ENCODE measurements around the gene SDK1.

The SDK1 gene

DNA sequence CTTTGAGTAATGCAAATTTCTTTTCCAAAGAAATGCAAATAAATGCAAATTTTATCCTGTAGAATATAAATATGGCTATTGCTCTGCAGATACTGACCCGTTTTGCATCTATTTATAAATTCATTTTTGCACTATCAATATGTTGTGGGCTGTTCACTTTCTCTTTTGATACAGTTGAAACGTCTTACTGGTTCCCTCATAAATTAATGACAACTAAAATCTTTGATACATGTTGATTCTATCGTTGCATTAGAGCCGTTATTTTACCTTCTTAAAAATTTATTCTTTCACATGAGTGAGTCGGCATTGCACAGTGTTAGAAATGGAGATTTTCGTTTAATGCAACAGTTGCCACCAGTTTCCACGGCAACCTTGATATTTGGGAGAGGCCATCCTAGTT, 691.8 kb downstream of the SDK1 start:
- no peak overlapping the region for H3K27ac ChIP-seq (ENCODE audit: low read length, poor library complexity, severe bottlenecking)
- H2BK12ac ChIP-seq (ENCODE audit: low read length in 2 of 2), result no peak overlapping the region
- no peak overlapping the region for H3K4me2 ChIP-seq (ENCODE audit: low read length, poor library complexity, severe bottlenecking)
- no peak overlapping the region for H2AK5ac ChIP-seq (ENCODE audit: low read length, severe bottlenecking)
- H2BK5ac ChIP-seq (ENCODE audit: low read depth, low read length, poor library complexity, severe bottlenecking), result no peak overlapping the region
- 96% methylated on average over 6 of the region's 7 CpGs for WGBS
- H3K14ac ChIP-seq (ENCODE audit: low read length in 2 of 2), result no peak overlapping the region
- no peak overlapping the region for H3K18ac ChIP-seq (ENCODE audit: low read depth in 1 of 2, low read length in 2 of 2)
- no peak for DNase-seq
- H4K8ac ChIP-seq (ENCODE audit: low read length), result no peak overlapping the region
- H2BK15ac ChIP-seq (ENCODE audit: low read depth, poor library complexity, severe bottlenecking), result no peak overlapping the region
- no peak overlapping the region for H2BK120ac ChIP-seq (ENCODE audit: low read depth, low read length)
- no peak overlapping the region for H3K23ac ChIP-seq (ENCODE audit: low read length in 2 of 2)
- no peak overlapping the region for H3K4me3 ChIP-seq (ENCODE audit: insufficient read depth in 1 of 2, low read depth in 1 of 2, low read length in 2 of 2)
- no peaks in the 10 kb centered on the region for H3K4me1 ChIP-seq (ENCODE audit: control insufficient read depth, insufficient read depth, low read depth, low read length)
- H3K79me1 ChIP-seq (replicated peaks; ENCODE audit: low read length, poor library complexity, severe bottlenecking), result no peaks in the 10 kb centered on the region
- no peak overlapping the region for H2AFZ ChIP-seq (ENCODE audit: low read depth, low read length)
- H3K9me3 ChIP-seq (ENCODE audit: control insufficient read depth, low read length), result no peaks in the 10 kb centered on the region
- no peaks in the 10 kb centered on the region for H3K27me3 ChIP-seq (ENCODE audit: control insufficient read depth in 1 of 2, insufficient read depth in 1 of 2, low read length in 2 of 2)
- H3K4ac ChIP-seq (ENCODE audit: low read depth in 1 of 2, low read length in 2 of 2), result no peak overlapping the region
- no peak overlapping the region for H4K91ac ChIP-seq (ENCODE audit: low read length)
- H3K9ac ChIP-seq (ENCODE audit: low read length), result no peak overlapping the region
- peaks cover 0 to 4% of the 10 kb centered on the region in 2 experiments for H3K36me3 ChIP-seq (ENCODE audit: control insufficient read depth in 1 of 2, insufficient read depth in 2 of 2, low read depth in 1 of 2, low read length in 2 of 2)

DNA sequence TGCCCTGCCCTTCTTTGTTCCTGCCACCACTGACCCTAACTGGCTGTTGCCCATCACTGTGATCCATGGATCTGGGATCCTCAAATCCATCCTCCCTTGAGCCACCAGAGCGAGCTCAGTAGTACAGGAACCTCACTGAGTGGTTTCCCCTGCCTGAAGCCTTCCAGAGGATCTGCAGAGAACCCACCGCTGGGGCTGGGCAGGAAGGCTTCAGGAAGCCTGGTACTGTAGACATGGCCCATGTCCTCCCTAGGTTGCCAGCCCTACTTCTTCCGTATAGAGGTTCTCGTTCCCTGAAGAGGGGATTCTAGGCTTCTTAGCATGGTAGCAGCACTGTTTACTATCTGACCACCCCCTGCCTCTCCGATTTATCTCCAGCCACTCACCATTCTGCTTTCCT, 693.7 kb downstream of the SDK1 start:
- Histone ChIP-seq H3K36me3 (ENCODE audit: control insufficient read depth in 1 of 2, insufficient read depth in 2 of 2, low read depth in 1 of 2, low read length in 2 of 2) (peaks cover 0 to 6% of the 10 kb centered on the region in 2 experiments), H3K4ac (ENCODE audit: low read depth in 1 of 2, low read length in 2 of 2) (no peak overlapping the region), H3K14ac (ENCODE audit: low read length in 2 of 2) (no peak overlapping the region), H3K9me3 (ENCODE audit: control insufficient read depth, low read length) (no peaks in the 10 kb centered on the region), H2AK5ac (ENCODE audit: low read length, severe bottlenecking) (no peak overlapping the region), H3K23ac (ENCODE audit: low read length in 2 of 2) (no peak overlapping the region), H2AFZ (ENCODE audit: low read depth, low read length) (no peak overlapping the region), H4K8ac (ENCODE audit: low read length) (no peak overlapping the region), H3K79me1 (replicated peaks; ENCODE audit: low read length, poor library complexity, severe bottlenecking) (no peaks in the 10 kb centered on the region), H2BK15ac (ENCODE audit: low read depth, poor library complexity, severe bottlenecking) (no peak overlapping the region), H3K4me1 (ENCODE audit: control insufficient read depth, insufficient read depth, low read depth, low read length) (no peaks in the 10 kb centered on the region), H3K4me2 (ENCODE audit: low read length, poor library complexity, severe bottlenecking) (no peak overlapping the region), H2BK120ac (ENCODE audit: low read depth, low read length) (no peak overlapping the region), H3K27ac (ENCODE audit: low read length, poor library complexity, severe bottlenecking) (no peak overlapping the region), H2BK5ac (ENCODE audit: low read depth, low read length, poor library complexity, severe bottlenecking) (no peak overlapping the region), H3K9ac (ENCODE audit: low read length) (no peak overlapping the region), H3K4me3 (ENCODE audit: insufficient read depth in 1 of 2, low read depth in 1 of 2, low read length in 2 of 2) (no peak overlapping the region), H2BK12ac (ENCODE audit: low read length in 2 of 2) (no peak overlapping the region), H3K18ac (ENCODE audit: low read depth in 1 of 2, low read length in 2 of 2) (no peak overlapping the region), H4K91ac (ENCODE audit: low read length) (no peak overlapping the region), H3K27me3 (ENCODE audit: control insufficient read depth in 1 of 2, insufficient read depth in 1 of 2, low read length in 2 of 2) (no peaks in the 10 kb centered on the region)
- no peak for DNase-seq
- 96% methylated on average over 5 of the region's 5 CpGs for WGBS

DNA sequence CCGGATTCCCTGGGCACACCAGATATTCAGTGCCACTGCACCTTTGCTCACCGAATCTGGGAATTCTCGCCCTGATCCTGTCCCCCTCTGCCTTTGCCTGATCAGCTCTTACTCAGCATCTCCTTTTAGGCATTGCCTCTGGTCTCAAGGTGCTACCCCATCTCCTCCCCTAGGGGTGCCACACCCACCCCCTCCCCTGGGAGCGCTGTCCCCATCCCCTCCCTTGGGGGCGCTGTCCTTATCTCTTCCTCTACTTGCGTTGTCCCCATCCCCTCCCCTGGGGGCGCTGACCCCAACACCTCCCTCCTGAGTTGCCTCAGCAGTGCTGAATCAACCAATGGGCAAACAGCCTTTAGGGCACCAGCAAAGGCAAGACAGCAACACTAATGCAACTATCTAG, 694.1 kb downstream of the SDK1 start:
- Histone ChIP-seq H3K27ac (ENCODE audit: low read length, poor library complexity, severe bottlenecking) (no peak overlapping the region), H2AFZ (ENCODE audit: low read depth, low read length) (no peak overlapping the region), H3K36me3 (ENCODE audit: control insufficient read depth in 1 of 2, insufficient read depth in 2 of 2, low read depth in 1 of 2, low read length in 2 of 2) (peaks cover 0 to 6% of the 10 kb centered on the region in 2 experiments), H2BK15ac (ENCODE audit: low read depth, poor library complexity, severe bottlenecking) (no peak overlapping the region), H2BK120ac (ENCODE audit: low read depth, low read length) (no peak overlapping the region), H3K14ac (ENCODE audit: low read length in 2 of 2) (no peak overlapping the region), H4K8ac (ENCODE audit: low read length) (no peak overlapping the region), H2BK5ac (ENCODE audit: low read depth, low read length, poor library complexity, severe bottlenecking) (no peak overlapping the region), H2BK12ac (ENCODE audit: low read length in 2 of 2) (no peak overlapping the region), H3K18ac (ENCODE audit: low read depth in 1 of 2, low read length in 2 of 2) (no peak overlapping the region), H3K23ac (ENCODE audit: low read length in 2 of 2) (no peak overlapping the region), H3K9ac (ENCODE audit: low read length) (no peak overlapping the region), H3K4me3 (ENCODE audit: insufficient read depth in 1 of 2, low read depth in 1 of 2, low read length in 2 of 2) (no peak overlapping the region), H4K91ac (ENCODE audit: low read length) (no peak overlapping the region), H3K27me3 (ENCODE audit: control insufficient read depth in 1 of 2, insufficient read depth in 1 of 2, low read length in 2 of 2) (no peaks in the 10 kb centered on the region), H3K9me3 (ENCODE audit: control insufficient read depth, low read length) (no peaks in the 10 kb centered on the region), H3K4me1 (ENCODE audit: control insufficient read depth, insufficient read depth, low read depth, low read length) (no peaks in the 10 kb centered on the region), H3K4ac (ENCODE audit: low read depth in 1 of 2, low read length in 2 of 2) (no peak overlapping the region), H3K4me2 (ENCODE audit: low read length, poor library complexity, severe bottlenecking) (no peak overlapping the region), H2AK5ac (ENCODE audit: low read length, severe bottlenecking) (no peak overlapping the region), H3K79me1 (replicated peaks; ENCODE audit: low read length, poor library complexity, severe bottlenecking) (no peaks in the 10 kb centered on the region)
- WGBS, result 56% methylated on average over 7 of the region's 7 CpGs
- DNase-seq, result no peak

DNA sequence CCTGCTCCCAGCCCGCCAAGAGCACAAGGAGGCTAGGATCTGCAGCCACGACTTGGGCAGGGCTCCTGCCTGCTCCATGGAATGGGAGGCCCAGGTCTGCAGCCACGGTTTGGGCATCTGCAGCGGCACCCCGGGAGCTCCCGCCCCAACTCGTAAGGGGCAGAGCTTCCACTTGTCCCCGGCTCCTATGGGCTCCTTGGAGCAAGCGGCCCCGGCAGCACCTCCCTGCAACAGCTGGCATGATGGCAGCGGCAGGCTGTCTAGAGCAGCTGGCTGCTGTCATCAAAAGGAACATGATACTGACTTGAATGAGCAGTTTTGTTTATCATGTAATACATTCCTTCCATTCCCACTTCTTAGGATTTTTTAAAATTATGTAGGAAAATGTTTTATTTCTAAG, 697.0 kb downstream of the SDK1 start:
- Histone ChIP-seq H2AFZ (ENCODE audit: low read depth, low read length) (no peak overlapping the region), H3K27me3 (ENCODE audit: control insufficient read depth in 1 of 2, insufficient read depth in 1 of 2, low read length in 2 of 2) (no peaks in the 10 kb centered on the region), H3K14ac (ENCODE audit: low read length in 2 of 2) (no peak overlapping the region), H2AK5ac (ENCODE audit: low read length, severe bottlenecking) (no peak overlapping the region), H2BK15ac (ENCODE audit: low read depth, poor library complexity, severe bottlenecking) (no peak overlapping the region), H4K91ac (ENCODE audit: low read length) (no peak overlapping the region), H3K4me2 (ENCODE audit: low read length, poor library complexity, severe bottlenecking) (no peak overlapping the region), H2BK120ac (ENCODE audit: low read depth, low read length) (no peak overlapping the region), H3K18ac (ENCODE audit: low read depth in 1 of 2, low read length in 2 of 2) (no peak overlapping the region), H3K27ac (ENCODE audit: low read length, poor library complexity, severe bottlenecking) (no peak overlapping the region), H3K9ac (ENCODE audit: low read length) (no peak overlapping the region), H3K4me1 (ENCODE audit: control insufficient read depth, insufficient read depth, low read depth, low read length) (no peaks in the 10 kb centered on the region), H2BK5ac (ENCODE audit: low read depth, low read length, poor library complexity, severe bottlenecking) (no peak overlapping the region), H3K4me3 (ENCODE audit: insufficient read depth in 1 of 2, low read depth in 1 of 2, low read length in 2 of 2) (no peak overlapping the region), H2BK12ac (ENCODE audit: low read length in 2 of 2) (no peak overlapping the region), H3K36me3 (ENCODE audit: control insufficient read depth in 1 of 2, insufficient read depth in 2 of 2, low read depth in 1 of 2, low read length in 2 of 2) (peaks cover 0 to 7% of the 10 kb centered on the region in 2 experiments), H3K9me3 (ENCODE audit: control insufficient read depth, low read length) (no peaks in the 10 kb centered on the region), H3K79me1 (replicated peaks; ENCODE audit: low read length, poor library complexity, severe bottlenecking) (no peaks in the 10 kb centered on the region), H3K4ac (ENCODE audit: low read depth in 1 of 2, low read length in 2 of 2) (no peak overlapping the region), H3K23ac (ENCODE audit: low read length in 2 of 2) (no peak overlapping the region), H4K8ac (ENCODE audit: low read length) (no peak overlapping the region)
- DNase-seq, result no peak
- WGBS, result 89% methylated on average over 10 of the region's 11 CpGs

Measured in mesenchymal stem cell (in vitro differentiated cells and primary cell).